NCI-H446 treated with DMSO at 0.1 percent for 48 hours (cell line): ENCODE results near the gene PLSCR3.
A peak's percentile ranks its signal among the peaks of the same experiment; 100 is the strongest.

ENCODE experiments used
- DNase-seq: peaks from one replicate; lab custom pipeline; 2025; lab: John Stamatoyannopoulos, UW

Gene PLSCR3

DNA sequence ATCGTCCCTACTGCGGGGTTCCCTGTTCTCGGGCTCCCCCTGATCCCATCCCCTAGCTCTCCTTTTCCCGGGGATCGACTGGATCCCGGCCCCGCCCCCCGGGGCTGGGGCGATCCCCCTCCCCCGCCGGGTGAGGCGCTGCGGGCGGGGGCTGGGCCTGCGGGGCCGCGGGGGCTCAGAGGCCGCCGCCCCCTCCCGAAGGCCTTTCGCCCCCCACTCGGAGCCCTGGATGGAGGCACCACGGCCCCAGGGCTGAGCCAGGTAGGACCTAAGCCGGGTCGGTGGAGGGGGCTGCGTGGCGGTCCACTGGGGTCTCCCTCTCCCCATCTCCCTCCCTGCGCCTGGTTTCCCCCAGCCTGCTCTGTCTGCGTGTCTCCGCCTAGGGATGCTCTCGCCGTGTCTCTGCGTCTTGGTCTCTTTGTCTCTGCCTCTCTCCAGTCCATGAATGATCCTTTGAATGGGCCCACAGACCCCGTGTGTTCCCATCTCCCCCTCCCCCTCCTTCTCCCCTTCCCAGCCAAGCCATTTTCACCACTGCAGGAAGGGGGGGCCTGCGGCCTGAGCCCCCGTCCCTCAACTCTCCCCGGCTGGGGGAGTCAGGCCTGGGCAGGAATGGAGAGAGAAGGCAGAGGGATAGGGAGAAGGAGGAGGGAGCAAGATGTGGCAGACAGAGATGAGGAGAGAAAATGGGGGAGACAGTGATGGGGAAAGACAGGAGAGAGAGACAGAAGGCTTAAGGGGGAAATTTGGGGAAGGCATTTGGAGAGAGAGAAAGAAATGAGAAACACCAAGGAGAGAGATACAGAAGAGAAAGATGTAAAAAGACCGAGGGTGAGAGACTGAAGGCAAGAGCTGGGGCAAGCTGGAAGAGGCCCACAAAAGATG, 11.3 kb upstream of the PLSCR3 start:
- DNase-seq, result no peak

DNA sequence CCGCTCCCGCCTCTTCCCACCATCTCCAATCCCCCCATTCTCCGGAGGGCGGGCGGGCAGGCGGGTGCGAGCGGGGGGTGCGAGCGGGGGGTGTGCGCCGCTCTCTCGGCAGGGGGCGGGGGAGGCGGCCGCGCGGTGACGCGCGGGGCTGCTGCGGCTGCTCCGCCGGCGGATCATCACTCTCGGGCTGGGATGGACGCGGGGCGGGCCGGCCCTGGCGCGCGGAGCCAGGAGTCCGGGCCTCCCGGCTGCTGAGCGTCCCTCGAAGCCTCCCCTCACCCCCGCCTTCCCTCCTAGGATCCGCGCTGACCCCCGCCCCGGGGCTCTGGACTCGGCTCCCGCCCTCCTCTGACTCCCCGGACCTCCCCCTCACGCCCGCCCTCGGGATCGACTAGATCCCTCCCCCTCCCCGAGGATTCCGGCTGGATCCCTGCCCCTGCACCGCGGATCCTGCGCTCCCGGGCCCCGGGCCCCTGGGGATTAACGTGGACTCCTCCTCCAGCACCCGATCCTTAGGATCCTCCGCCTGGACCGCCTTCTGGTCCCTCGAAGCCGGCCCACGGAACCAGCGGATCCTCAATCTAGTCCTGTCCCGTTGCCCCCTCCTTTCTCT, 10.5 kb upstream of the PLSCR3 start:
- no peak for DNase-seq

DNA sequence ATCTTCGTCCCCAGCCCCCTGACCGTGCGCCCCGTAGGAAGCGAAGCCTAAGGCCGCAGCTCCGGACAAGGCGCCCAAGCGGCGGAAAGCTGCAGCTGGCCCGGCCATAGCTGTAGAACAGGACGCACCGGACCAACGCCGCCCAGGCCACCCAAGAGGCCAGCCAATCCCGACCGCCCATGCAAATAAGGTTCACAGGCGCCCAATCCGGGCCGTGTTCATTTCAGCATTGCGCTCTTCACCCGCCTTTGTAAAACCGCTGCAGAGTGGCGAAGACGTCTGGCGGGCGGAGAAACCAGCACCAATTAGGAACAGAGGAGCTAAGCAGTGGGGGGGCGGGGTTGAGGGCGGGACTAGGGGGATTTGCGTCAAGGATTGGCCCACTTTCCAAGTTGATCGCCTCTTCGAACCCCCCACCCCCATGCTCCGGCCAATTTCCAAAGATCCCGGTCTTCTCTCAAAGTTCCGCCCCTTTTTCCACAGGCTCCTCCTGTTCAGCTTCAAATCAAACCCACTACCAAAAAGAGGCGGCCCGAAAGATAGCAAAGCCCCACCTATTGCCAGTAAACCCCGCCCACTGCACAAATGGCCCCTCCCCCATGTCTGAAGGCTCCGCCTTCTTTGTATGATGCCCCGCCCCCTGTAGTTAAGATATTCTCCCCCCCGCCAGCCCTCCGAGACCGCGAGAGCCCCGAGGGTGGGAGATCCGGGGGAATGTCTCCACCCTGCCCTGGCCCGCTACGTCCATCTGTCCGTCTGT, 9.8 kb upstream of the PLSCR3 start, which contains the start of gene TMEM256:
TMEM256 (minus strand) TSS at position 121 of the 760 bp plus-strand sequence; CDS start at position 108, 13 bp downstream.
- peak; percentile 97 for DNase-seq

DNA sequence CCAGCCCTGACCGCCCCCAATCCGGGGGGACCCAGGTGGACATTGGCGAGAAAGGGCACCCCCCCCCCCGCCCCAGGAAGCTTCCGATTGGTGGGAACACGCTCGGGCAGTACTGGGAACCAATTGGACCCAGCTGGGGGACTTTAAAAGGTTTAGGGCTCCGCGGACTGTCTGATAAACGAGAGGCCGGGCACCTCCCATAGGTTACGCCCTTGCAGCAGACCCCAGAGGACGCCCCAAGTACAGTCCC, 9.3 kb upstream of the PLSCR3 start:
- no peak for DNase-seq

DNA sequence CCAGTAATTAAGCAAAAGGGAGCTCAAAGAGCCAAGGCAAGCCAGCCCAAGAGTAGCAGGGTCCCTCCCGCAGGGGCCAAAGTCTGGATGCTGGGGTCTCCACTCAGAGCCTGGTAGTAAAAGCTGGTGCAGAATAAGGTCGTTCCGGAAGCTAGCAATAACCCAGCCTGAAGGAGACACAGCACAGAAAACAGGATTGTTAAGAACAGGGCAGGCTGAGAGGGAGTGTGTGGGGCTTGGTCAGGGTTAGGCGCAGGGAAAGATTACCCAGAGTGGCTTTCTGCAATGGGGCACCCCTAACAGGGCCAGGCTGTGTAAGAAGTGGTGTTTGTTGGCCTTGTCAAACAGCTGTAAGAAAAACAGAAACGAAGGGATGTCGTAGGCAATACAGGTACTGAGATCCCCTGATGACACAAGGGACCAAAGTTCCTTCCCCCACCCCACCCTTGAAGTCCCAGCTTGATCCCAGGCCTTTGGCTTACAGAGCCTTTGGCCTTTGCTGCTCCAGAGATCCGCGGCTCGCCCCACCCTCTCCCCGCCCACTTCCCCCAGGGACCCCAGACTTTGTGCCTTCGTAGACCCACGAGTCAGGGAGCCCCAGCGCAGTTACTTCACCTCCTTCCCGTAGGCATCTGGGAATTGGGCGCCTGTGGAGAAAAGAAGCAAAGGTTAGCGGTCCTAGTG, 8.9 kb upstream of the PLSCR3 start:
- no peak for DNase-seq

DNA sequence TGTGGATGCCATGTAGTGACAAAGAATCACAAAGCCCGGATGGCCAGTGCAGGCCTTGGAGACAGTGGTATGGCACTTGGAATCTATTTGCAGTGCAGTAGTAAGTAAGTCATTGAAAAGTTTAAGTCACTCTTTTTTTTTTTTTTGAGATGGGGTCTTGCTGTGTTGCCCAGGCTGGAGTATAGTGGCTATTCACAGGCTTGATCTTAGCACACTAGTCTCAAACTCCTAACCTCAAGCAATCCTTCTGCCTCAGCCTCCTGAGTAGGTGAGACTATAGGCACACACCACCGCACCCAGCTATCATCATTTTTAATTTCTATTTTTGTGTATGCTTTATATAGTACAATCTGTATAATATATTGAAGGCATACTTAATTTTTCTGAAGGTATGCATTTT, 4.3 kb upstream of the PLSCR3 start:
- no peak for DNase-seq

DNA sequence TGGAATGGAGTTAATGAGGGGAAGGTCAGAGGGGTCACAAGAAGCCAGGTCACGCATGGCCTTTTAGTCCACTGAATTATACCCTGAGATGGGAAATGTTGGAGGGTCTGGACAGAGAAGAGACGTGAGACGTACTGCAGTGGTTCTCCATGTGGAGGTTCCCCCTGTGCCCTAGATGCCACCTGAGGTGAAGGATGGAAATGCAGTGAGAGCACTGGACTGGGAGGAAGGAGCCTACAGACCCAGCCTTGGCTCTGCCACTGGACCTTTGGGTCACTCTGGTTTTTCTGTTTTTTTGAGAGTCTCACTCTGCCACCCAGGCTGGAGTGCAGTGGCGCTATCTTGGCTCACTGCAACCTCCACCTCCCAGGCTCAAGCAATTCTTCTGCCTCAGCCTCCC, 1.8 kb upstream of the PLSCR3 start:
- DNase-seq, result no peak

DNA sequence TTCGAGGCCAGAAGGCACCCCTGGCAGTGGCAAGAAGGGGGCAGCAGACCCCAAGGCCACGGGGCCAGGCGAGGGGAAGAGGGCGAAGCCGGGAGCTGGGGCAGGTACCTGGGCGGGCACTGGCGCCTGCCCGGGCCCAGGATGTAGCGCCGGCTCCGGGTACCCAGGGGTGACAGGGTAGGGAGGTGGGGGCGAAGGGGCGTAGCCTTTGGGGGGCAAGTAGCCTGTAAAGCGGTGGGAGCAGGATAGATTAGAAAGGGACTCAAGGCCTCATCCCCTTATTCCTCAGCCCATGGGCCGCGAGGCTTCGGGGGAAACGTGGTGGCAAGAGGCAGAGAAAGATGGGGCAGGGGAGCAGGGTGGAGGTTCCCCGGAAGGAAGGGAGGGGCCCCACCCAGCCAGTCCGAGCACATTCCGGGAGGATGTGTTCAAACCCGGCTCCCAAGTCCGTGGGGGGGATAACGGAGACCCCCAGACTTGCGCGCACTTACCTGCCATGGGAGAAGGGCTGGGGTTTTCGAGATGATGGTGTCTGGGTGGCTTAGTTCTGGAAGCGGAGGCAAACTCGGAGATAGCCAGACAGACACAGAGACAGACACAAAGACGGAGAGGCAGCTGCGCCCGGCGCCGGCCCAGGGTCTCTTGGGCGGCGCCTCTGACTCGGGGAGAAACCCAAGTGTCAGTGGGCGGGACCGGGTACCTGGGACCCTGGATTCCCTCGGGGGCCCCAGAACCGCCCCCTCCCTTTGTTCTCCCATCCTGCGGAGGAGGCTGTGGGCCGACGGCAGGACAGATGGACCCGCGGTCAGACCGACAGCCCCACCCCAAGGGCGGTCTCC, 493 bp downstream of the PLSCR3 start:
- no peak for DNase-seq

DNA sequence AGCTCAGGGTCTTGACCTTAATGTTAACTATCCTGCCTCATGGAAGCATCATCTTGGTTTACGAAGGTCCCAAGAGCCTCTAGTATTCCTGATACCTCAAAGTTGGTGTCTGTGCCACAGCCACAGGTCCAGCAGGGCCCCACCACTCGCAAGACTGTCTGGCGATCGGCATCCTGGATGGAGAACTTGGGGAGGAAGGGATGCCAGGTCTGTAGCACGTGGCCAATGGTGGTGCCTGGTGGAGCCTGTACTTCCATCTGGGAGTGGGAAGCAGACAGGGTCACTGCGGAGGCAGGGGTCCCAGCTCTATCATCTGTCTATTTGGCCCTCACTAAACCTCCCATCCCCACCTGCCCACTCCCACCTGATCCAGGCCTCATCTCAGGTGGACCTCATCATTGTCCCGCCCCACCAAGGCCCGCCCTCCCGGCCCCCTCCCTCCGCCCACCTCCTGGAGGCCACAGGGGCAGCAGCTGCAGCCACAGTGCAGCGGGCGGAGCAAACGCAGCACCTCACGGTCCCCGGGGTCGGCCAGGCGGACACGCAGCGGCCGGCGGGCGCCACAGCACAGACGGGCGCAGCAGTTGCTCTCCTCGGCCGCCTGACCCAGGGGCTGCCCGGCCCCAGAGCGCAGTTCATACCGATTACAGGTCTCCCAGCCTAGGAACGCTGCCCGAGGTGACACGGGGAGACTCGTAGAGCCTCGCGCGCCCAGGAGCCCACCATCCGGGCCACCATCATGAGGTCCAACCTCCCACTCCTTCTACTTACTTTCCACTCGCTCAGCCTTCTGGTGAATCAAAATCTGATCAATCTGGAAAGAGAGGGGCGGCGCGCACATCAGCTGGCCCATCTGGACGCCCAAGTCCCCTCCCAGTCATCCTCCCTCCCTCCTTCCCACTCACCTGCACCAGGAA, 1.4 kb downstream of the PLSCR3 start:
- no peak for DNase-seq

DNA sequence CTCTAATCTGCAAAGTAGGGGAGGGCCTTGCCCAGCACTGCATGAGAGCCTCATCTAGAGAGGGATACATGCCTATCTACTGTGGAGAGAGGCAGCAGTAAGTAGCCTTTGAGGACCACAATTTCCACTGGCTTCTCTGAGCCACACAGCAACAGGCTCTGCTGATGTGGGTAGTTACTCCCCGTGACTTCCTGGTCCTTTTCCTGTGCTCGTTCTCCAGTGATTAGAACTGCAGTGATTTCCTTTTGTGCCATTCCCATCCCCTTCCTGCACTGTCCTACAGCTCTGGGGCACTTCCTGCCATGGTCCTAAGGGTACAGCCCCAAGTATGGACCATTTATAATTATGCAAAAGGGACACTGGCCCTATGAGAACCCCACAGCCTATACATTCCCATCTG, 3.0 kb downstream of the PLSCR3 start:
- DNase-seq, result no peak

DNA sequence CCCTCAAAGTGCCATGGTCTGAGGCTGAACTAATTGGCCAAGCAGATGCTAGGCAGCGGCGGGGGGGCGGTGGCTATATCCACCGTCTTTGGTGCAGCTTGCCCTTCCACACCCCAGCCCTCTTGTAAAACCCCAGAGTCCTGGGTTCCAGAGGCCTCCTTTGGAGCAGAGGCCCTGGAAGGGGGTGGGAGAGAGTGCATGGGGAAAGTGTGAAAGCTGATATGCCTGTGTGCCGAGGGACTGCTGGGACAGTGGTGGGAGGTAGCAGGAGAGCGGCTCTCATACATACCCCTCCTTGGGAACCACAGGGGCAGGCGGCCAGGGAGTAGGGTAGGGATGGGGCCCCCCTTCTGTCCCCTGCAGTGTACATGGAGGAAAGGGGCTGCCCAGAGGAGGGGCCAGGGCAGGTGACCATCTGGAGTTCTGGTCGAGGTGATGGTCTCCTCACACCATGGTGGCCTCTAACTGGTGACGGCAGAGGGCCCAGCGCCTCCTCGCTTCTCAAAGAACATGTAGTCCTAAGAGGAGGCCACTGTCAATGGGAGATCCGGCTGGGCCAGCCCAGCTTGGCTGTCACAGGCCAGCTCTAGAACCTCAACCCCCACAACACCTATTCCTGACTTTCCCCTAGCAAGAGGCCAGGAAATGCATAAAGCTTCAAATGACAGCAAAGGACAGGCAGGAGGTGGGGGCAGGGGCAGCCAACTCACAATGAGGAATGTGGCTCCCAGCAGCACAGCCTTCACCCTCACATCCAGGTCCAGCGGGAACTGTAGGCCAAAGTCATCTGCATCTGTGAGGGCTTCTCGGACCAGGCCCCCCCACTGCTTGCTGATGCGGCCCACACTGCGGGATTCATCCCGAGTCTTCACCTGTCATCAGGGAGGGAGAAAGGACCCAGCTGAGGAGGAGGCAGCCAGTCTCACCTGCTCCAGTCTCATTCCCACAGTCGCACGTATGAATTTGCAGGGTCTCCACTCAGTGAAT, 4.1 kb downstream of the PLSCR3 start:
- no peak for DNase-seq

DNA sequence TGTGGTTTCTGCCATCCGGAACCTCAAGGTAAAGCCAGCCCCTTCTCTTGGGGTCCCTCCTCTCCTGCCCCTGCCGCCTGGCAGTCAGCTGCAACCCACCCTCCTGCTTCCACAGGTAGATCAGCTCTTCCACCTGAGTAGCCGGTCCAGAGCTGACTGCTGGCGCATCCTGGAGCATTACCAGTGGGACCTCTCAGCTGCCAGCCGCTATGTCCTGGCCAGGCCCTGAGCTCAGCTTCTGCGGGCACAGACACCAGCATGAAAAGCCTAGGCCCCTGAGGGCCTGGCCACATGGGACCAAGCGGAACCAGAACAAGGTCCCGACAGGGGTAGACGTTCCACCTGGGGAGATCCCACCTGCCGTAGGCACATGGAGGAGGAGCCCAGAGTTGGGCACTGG, 5.5 kb downstream of the PLSCR3 start:
- no peak for DNase-seq

DNA sequence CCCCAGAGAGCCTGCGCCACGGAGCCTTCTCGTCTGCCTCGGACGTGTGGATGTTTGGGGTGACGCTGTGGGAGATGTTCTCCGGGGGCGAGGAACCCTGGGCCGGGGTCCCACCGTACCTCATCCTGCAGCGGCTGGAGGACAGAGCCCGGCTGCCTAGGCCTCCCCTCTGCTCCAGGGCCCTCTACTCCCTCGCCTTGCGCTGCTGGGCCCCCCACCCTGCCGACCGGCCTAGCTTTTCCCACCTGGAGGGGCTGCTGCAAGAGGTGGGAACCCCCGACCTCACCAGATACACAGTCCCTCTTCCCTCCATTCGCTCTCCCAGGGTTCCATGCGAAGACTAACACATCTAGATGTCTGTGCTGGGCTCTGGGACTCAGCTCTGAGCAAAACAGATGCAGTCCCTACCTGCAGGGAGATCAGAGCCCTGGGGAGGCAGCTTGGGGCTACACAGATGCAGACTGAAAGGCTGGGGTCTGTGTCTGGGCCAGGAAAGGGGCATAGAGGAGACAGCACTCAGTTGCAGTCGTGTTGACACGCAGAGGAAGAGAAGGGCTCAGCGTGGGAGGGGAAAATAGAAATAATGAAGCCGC, 9.7 kb downstream of the PLSCR3 start:
- no peak for DNase-seq

DNA sequence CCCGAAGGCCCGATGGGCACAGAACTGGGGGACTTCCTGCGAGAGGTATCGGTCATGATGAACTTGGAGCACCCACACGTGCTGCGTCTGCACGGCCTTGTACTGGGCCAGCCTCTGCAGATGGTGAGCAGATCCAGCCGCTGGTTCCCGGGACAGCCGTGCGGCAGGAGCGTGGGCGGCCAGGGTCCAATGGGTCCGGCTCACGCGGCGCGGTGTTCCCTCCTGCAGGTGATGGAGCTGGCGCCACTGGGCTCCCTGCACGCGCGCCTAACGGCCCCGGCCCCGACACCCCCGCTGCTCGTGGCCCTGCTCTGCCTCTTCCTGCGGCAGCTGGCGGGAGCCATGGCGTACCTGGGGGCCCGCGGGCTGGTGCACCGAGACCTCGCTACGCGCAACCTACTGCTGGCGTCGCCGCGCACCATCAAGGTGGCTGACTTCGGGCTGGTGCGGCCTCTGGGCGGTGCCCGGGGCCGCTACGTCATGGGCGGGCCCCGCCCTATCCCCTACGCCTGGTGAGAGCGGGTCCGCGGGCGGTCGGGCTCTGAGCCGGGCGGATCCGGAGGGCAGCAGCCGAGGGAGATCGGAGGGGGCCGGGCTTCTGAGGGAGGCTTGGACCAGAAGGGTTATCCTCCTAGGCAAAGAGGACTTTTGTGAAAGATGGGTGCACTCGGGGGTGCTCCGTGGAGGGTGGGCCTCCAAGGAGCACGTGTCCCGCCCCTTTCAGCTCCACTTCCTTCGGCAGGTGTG, 10.4 kb downstream of the PLSCR3 start:
- DNase-seq, result no peak

DNA sequence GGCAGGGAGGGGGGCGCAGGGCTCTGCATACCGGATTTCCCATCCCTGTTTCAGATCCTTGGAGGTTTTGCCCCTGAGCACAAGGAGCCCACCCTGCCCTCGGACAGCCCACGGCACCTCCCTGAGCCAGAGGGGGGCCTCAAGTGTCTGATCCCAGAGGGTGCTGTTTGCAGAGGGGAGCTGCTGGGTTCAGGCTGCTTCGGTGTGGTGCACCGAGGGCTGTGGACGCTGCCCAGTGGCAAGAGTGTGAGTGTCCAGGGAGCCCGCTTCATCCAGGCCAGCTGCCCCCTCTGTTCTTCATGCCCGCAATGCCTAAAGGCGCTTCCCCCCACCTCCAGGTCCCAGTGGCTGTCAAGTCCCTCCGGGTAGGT, 11.0 kb downstream of the PLSCR3 start:
- DNase-seq, result no peak

DNA sequence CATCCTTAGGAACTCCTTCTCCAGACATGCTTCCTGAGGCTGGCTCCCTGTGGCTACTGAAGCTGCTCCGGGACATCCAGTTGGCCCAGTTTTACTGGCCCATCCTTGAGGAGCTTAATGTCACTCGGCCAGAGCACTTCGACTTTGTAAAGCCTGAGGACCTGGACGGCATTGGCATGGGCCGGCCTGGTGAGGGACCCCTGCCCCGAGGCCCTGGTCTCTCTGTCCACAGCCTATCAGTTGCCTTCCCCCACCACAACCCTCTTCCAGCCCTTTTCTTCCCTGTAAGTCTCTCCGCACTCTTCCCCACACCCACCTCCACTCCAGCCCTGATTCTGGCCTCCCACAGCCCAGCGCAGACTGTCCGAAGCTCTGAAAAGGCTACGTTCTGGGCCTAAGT, 11.4 kb downstream of the PLSCR3 start:
- DNase-seq, result no peak

DNA sequence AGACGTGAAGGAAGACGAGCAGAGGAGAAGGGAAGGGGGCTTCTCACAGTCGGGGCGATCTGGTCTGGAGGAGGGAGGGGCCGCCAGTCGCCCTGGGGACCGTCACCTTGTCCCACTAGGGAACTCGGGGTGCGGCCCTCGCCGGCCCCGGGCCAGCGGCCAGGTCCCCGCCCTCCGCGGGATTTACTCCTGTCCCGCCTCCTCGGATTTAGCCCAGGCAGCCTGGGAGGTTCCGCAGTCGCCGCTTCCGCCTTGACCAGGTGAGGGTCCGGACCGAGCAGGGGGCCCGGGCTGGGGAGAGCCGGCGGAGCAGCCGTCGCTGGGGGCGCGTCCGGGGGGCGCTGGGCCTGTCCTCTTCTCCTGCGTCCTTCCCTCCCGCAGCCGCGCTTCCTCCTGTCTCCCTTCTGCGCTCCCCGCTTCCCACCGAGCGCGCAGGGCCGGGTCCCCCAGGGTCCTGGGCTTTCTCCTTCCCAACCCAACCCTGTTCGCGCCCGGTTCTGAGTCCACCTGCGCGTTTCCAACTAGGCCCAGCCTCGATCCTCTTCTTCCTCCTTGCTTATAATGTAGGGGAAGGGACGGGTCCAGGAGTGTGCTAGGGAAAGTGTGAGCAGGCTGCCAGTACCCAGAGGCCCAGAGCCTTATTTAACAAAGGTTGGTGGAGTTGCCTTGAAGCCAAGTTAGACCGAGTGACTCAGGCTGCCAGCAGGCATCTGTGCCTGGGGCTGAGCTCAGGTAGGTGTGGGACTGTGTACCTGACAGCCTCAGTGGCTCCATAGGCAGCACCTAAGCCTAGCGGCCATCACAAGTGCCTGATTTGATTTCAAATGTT, 13.3 kb downstream of the PLSCR3 start, which contains the start of gene TNK1:
TNK1 (plus strand) TSS at position 235 of the 829 bp plus-strand sequence. CDS start 1,838 bp downstream, outside the sequence.
- DNase-seq, result no peak
